Right renal cortex interstitium (tissue), 3 donors: ENCODE measurements around the gene LSM14A. TPM values are rescaled to one million over a fixed set of nuclear protein-coding genes. Genes with fewer than 3 reads are reported as not detected.
"Not testable (repeated sequence)": the region's sequence is repeated elsewhere in the genome, so short reads cannot be mapped to it uniquely, and the experiment has no call there.

ENCODE experiments used
- DNase-seq, 3 donors: peaks; one replicate each; pipeline ENCODE4 v3.0.0-alpha.2; 2013; ENCODE audit warnings: low read depth in 3 of 3, low spot score in 2 of 3
- polyA plus RNA-seq, 3 donors: library from polyadenylated mRNA; unstranded; fragments of 120-200 nt; gene quantifications; one replicate each; pipeline ENCODE4 v1.2.1, GENCODE V29; 2013; ENCODE audit not compliant: insufficient read length in 3 of 3

Gene LSM14A
- polyA plus RNA-seq, 3 donors = 194 to 212 (median 198) TPM

- not testable (repeated sequence) for DNase-seq
Measured at GRCh38 chr19:34253167-34253566, 80.9 kb downstream of the LSM14A start.

- DNase-seq = not testable (repeated sequence)
Measured at GRCh38 chr19:34253681-34254045, 81.4 kb downstream of the LSM14A start.

- DNase-seq = peak in 2 of 3 donors; percentile 75 to 76
Measured at GRCh38 chr19:34254046-34254697, 81.9 kb downstream of the LSM14A start, which contains the start of gene GARRE1. TSS of gene GARRE1 (plus strand) at chr19:34254554. CDS start at chr19:34300474, 45,920 bp downstream.

- no peak for DNase-seq
Measured at GRCh38 chr19:34254698-34255432, 82.6 kb downstream of the LSM14A start.

GRCh38 chr19:34255546-34255945 lies 83.2 kb downstream of the LSM14A start:
- DNase-seq = no peak

- no peak for DNase-seq
Measured at GRCh38 chr19:34256835-34257558, 84.7 kb downstream of the LSM14A start.

- no peak for DNase-seq
Measured at GRCh38 chr19:34257559-34257924, 85.2 kb downstream of the LSM14A start.

- DNase-seq = no peak
Measured at GRCh38 chr19:34259367-34260095, 87.2 kb downstream of the LSM14A start.

GRCh38 chr19:34260771-34261173 lies 88.5 kb downstream of the LSM14A start:
- no peak for DNase-seq

- no peak for DNase-seq
Measured at GRCh38 chr19:34261334-34262109, 89.2 kb downstream of the LSM14A start.

- DNase-seq = no peak
Measured at GRCh38 chr19:34263745-34264237, 91.5 kb downstream of the LSM14A start.

- no peak for DNase-seq
Measured at GRCh38 chr19:34265221-34265650, 92.9 kb downstream of the LSM14A start.

GRCh38 chr19:34269081-34269480 lies 96.8 kb downstream of the LSM14A start:
- no peak for DNase-seq

GRCh38 chr19:34269489-34269888 lies 97.2 kb downstream of the LSM14A start:
- DNase-seq = no peak

GRCh38 chr19:34269968-34270621 lies 97.8 kb downstream of the LSM14A start:
- peak in 2 of 3 donors; percentile 58 to 60 for DNase-seq

GRCh38 chr19:34273121-34273520 lies 100.8 kb downstream of the LSM14A start:
- DNase-seq = no peak

- no peak for DNase-seq
Measured at GRCh38 chr19:34274284-34274826, 102.1 kb downstream of the LSM14A start.

- DNase-seq = no peak
Measured at GRCh38 chr19:34274827-34275625, 102.7 kb downstream of the LSM14A start.
